GM18519 (cell line): ENCODE results near the gene DLGAP1.

Source experiments
- ATAC-seq: cut with Tn5 transposase; IDR thresholded peaks from one replicate; pipeline ENCODE4 v1.9.1; 2021; ENCODE audit warnings: mild to moderate bottlenecking, moderate library complexity; ENCODE audit not compliant: unreplicated experiment, low FRiP score

Gene DLGAP1

DNA sequence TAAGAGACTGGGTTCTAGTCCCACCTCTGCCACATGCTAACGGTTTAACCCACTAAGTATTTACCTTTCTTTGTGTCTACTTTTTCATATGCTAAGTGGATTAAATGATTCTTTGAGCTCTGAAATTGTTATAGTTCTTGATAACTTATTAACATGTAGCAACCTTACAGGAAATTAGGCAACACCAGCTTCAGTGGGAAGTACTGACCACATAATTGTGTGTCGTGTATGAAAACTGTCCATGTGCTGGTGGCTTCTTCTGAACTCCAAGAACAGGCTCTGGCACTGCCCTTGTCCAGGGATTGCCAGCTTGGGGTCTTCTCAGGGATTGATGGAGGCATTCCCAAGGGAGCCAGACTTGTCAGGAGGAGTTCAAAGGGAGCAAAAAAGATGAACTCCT, 577.4 kb downstream of the DLGAP1 start:
- ATAC-seq, result no peak

DNA sequence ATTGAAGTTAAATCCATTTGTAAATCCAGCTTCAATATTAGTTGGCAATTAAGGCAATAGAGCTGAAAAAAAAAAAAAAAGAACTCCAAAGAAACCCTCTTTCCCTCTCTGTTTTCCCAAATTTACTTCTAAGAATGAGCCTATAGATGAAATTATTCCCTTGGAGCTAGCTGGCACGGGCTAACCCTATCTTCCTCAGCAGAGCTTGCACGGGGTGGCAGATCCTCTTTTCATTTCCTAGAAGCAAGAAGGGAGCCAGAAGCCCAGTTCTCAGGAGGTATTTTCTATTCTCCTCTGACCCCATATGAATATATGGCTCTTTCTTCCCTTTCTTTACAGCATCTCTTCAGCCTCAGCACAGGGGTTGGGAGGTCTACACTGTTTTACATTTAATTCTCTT, 579.1 kb downstream of the DLGAP1 start:
- ATAC-seq, result no peak

- ATAC-seq, result no peak
These were observed 579.7 kb downstream of the DLGAP1 start for GRCh38 chr18:3875376-3875775.

DNA sequence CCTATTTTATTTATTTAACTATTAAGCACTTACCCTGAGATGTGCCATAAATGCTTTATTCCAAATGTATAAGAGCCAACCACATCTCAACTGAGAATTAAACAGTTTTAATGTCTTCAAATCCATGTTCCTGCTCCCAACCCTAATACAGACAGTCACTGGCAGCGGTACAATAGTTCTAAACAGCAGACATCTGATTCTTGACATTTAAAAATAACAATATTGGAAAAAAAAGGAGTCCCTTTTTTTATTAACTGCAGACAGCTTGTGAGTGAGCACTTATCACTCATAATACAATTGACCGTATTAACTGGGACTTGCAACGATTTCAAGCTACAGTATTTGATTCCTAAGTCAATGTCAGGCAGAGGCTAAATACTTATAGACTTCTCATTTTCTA, 580.5 kb downstream of the DLGAP1 start:
- ATAC-seq, result no peak

DNA sequence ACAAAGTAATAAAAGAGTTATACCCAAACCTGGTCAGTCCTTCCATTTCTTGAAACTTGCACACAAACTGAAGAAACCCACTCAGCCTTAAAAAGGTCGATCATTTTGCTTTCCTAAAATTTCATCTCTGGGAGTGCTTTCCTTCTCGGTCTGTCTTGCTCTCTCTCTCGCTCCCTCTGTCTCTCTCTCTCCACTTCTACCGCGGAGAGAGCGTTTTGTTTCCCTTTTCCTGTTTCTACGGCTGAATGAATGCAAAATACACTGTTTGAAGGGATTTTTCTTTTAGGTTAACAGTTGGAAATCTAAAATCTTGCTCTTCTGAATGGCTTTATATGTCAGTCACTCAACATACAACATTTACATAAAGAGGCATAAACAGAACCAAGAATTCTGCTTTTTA, 581.0 kb downstream of the DLGAP1 start:
- no peak for ATAC-seq

DNA sequence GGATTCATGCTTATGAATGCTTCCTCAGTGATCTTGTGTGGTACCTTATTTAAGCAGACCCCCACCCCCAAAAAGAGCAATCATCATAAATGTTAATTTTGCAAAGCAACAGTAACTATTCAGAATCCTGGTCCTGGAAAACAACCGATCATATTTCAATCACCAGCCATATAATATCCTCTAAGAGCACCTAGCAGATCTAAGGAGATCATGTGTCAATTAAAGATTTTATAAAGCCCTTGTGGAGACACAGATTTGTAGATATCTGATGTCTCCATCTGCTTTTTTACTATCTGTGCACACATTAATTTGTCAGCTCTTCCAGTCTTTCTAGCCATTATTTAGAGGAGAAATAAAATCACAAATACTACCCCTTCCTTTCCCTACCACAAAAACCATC, 581.4 kb downstream of the DLGAP1 start:
- no peak for ATAC-seq

GRCh38 chr18:3873211-3873610, 581.9 kb downstream of the DLGAP1 start:
- ATAC-seq, result no peak

DNA sequence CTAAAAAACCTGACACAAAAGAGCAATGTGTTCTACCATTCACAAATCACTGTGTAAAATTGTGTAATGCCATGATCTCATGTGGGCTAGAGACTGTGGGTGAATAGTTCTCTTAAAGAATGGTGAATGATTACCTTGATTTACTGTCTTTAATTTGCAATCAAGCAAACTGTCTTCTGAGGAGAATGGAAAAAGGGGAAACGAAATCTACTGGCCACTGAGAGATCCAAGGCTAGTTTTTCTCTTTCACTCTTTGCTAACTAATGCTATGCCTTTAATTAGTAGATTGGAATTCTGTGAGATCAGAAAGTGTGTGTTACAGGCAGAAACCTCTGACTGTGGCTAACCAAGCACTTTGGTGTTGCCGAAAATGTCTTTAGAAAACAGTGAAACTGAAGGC, 582.5 kb downstream of the DLGAP1 start:
- ATAC-seq, result no peak

GRCh38 chr18:3871687-3872086, 583.4 kb downstream of the DLGAP1 start:
- no peak for ATAC-seq

- no peak for ATAC-seq
These were observed 584.2 kb downstream of the DLGAP1 start for GRCh38 chr18:3870914-3871313.

DNA sequence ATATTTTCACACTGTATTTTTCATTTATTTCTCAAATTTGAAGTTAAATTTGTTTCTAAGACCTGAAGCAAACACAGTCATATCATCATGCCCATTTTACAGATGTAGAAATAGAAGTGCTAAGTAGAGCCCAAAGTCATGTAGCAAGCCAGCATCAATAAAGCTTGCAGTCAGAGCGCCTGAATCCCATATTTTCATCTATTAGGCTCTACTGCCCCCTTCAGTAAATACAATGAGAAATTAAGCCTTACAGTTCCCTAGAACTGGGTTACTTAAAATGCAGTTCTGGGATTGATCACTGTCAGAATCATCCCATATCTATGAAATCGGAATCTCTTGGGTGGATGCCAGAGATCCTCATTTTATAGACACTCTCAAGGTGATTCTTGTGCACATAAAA, 585.3 kb downstream of the DLGAP1 start:
- no peak for ATAC-seq

GRCh38 chr18:3867864-3868311, 587.2 kb downstream of the DLGAP1 start:
- ATAC-seq, result no peak

DNA sequence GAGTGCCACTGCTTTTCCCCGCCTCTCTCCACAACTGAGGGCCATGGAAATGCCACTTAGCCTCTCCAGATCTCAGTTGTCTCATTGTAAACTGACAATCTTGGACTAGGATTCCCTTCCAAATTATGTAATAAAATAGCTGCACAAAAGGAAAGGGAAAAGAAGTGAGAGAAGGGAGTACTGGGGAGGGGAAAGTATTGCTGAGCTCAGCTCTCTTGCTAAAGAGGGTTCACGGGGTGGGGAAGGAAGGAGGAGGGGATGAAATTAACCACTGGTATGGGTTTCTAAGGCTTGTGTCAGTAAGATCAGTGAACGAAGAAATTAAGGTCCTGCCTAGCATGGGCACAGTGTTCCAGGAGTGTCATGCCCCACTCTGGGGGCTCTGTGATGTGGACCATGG, 587.9 kb downstream of the DLGAP1 start:
- no peak for ATAC-seq

- no peak for ATAC-seq
These were observed 590.3 kb downstream of the DLGAP1 start for GRCh38 chr18:3864669-3865298.

DNA sequence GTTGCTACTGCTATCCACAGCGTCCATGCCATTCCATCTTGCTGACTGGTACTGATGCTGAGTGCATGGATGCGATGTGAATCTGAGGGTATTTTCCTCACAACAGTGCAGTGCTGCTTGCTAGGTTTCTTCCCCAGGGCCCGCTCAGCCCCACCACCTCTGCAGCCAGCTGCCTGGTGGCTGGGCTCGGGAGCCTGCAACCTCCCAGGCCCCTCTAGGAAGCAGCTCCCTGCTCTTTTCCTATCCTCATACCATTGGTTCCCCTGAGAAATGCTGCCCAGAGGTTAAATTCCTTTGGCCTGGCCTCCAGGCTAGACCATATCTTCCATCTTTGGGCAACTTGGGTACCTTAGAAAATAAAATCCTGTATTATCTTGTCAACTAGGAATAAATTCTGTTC, 591.5 kb downstream of the DLGAP1 start:
- ATAC-seq, result no peak

DNA sequence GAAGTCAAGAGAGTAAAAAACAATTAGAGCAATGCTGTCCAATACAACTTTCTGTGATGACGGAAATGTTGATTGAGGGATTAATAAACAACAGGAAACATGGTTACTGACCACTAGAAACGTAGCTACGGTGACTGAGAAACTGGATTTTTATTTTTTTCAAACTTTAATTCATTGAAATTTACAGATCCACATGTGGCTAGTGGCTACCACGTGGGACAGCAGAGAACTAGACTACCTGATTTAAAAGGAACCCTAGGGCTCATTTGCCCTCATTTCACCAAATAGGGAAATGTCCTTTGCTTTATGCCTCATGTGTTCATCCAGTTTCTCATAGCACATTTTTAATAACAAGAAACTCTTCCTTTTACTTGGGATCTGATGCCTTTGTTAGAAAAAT, 592.1 kb downstream of the DLGAP1 start:
- ATAC-seq, result no peak

DNA sequence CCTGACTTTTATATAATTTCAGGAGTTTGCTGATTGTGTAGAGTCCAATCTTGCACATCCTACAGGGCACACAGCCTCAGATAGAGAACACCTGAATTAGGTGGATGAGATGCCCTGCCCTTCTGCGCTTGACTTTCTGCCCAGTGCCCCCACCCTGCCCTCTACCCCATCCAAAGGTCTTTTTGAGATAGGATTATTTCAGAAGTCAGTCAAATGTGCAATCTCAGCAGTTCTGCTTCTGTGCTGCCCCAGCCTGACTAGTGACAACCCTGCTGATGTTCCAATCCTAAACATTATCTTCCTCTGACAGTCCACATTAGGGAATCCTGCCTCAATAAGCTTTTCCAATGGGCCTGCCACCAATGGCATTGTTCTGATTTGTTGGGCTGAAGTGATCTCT, 593.6 kb downstream of the DLGAP1 start:
- ATAC-seq, result no peak

GRCh38 chr18:3857544-3857943, 597.6 kb downstream of the DLGAP1 start:
- no peak for ATAC-seq

DNA sequence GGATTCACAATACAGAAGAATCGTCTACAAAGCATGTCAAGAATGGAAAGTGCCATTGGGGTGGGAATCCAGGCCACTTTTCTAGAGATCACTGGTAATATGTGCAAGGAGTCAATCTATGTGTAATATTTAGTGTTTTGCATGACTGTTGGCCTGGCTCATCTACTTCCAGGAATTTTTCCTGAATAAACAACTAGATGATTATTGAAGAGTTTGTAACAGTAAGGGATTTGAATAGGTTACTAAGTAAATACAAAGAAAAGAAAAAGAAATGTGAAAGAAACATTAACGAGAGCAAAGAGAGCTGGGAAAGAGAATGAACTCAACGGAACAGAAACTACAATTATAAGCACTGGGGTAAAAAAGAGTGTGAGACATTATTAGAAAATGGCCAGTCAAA, 599.1 kb downstream of the DLGAP1 start:
- ATAC-seq, result no peak

GRCh38 chr18:3852321-3852720, 602.8 kb downstream of the DLGAP1 start:
- ATAC-seq, result no peak

GRCh38 chr18:3851159-3851558, 603.9 kb downstream of the DLGAP1 start:
- no peak for ATAC-seq

- ATAC-seq, result no peak
These were observed 606.8 kb downstream of the DLGAP1 start for GRCh38 chr18:3848316-3848715.

- ATAC-seq, result no peak
These were observed 609.9 kb downstream of the DLGAP1 start for GRCh38 chr18:3845161-3845560.
